PC-3 (cell line): ENCODE data around the gene DBP.

Source experiments
- EZH2phosphoT487 ChIP-seq: fragments of 300-600 bp; sonication (generic); IDR thresholded peaks from 2 replicates; pipeline ENCODE4 v1.6.1; 2018; ENCODE audit warnings: mild to moderate bottlenecking, antibody characterized with exemption, low read length, borderline replicate concordance
- TF ChIP-seq, protein P1 (sequence below): fragments of 300-600 bp; sonication (generic); conservative IDR thresholded peaks from 2 replicates; pipeline ENCODE4 v1.5.1; 2017; ENCODE audit warnings: antibody characterized with exemption, low read depth, mild to moderate bottlenecking, low read length

GRCh38 chr19:48671446-48671995, 34.3 kb upstream of the DBP start:
- TF ChIP-seq, protein P1, sequence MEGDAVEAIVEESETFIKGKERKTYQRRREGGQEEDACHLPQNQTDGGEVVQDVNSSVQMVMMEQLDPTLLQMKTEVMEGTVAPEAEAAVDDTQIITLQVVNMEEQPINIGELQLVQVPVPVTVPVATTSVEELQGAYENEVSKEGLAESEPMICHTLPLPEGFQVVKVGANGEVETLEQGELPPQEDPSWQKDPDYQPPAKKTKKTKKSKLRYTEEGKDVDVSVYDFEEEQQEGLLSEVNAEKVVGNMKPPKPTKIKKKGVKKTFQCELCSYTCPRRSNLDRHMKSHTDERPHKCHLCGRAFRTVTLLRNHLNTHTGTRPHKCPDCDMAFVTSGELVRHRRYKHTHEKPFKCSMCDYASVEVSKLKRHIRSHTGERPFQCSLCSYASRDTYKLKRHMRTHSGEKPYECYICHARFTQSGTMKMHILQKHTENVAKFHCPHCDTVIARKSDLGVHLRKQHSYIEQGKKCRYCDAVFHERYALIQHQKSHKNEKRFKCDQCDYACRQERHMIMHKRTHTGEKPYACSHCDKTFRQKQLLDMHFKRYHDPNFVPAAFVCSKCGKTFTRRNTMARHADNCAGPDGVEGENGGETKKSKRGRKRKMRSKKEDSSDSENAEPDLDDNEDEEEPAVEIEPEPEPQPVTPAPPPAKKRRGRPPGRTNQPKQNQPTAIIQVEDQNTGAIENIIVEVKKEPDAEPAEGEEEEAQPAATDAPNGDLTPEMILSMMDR = no peak
- no peak for TF ChIP-seq EZH2phosphoT487
